H1 (cell line): ENCODE measurements around the gene PLK1. TPM values are rescaled to one million over a fixed set of nuclear protein-coding genes. Genes with fewer than 3 reads are reported as not detected.

Experiments used
- CTCF ChIA-PET: fragments of 300-600 bp; sonication (Branson Sonifier 250); formaldehyde crosslinking; loops from one replicate; lab custom pipeline; 2021; ENCODE audit not compliant: partially characterized antibody; lab: Charles Lee
- POLR2A ChIA-PET: fragments of 300-600 bp; sonication (Branson Sonifier 250); formaldehyde crosslinking; loops from one replicate; lab custom pipeline; 2021; ENCODE audit warnings: inconsistent platforms; ENCODE audit not compliant: partially characterized antibody; lab: Charles Lee
- DNase-seq, 2 experiments: peaks; one replicate each; pipeline versions ENCODE4 v3.0.0 to v3.0.0-alpha.2; 2010 to 2022; ENCODE audit warnings: low spot score in 2 of 2, low read depth in 1 of 2, mixed read lengths in 1 of 2
- FAIRE-seq: peaks from 2 replicates; lab custom pipeline; 2011; peaks lifted over from hg19 to GRCh38; lab: Jason Lieb, UNC
- H2AFZ ChIP-seq: 2 replicates; pipeline ENCODE4 v1.8.1; 2012; ENCODE audit warnings: low read length, inconsistent platforms
- H2AK5ac ChIP-seq: 2 replicates; pipeline ENCODE4 v1.6.1; 2013; ENCODE audit warnings: low read depth, low read length
- H2BK120ac ChIP-seq: replicated peaks from 2 replicates; pipeline ENCODE3; 2013; ENCODE audit warnings: low read depth, low read length, inconsistent platforms
- H2BK12ac ChIP-seq: 2 replicates; pipeline ENCODE4 v1.6.1; 2013; ENCODE audit warnings: low read depth, low read length
- H2BK15ac ChIP-seq: 2 replicates; pipeline ENCODE4 v1.6.1; 2013; ENCODE audit warnings: low read length
- H2BK20ac ChIP-seq: 2 replicates; pipeline ENCODE4 v1.6.1; 2013; ENCODE audit warnings: low read length
- H2BK5ac ChIP-seq: 2 replicates; pipeline ENCODE4 v1.6.1; 2013; ENCODE audit warnings: low read depth, low read length
- H3K14ac ChIP-seq: 2 replicates; pipeline ENCODE4 v1.6.1; 2013; ENCODE audit warnings: inconsistent platforms; ENCODE audit not compliant: insufficient read length
- H3K18ac ChIP-seq: 2 replicates; pipeline ENCODE4 v1.6.1; 2013; ENCODE audit warnings: low read length; ENCODE audit errors: extremely low read depth
- H3K23ac ChIP-seq: 2 replicates; pipeline ENCODE4 v1.6.1; 2013; ENCODE audit warnings: inconsistent platforms; ENCODE audit not compliant: insufficient read length
- H3K23me2 ChIP-seq: 2 replicates; pipeline ENCODE4 v1.6.1; 2013; ENCODE audit warnings: low read depth, low read length
- H3K27ac ChIP-seq: 2 replicates; pipeline ENCODE4 v1.6.1; 2011; ENCODE audit warnings: low read depth, low read length, inconsistent platforms
- H3K27me3 ChIP-seq, 4 experiments: replicated peaks in 1 of 4; 1 replicate in 1 of 4; 2 replicates in 3 of 4; pipeline versions ENCODE4 v1.6.1 to v1.8.1; 2011 to 2013; ENCODE audit warnings: low read length in 3 of 4, mild to moderate bottlenecking in 3 of 4, inconsistent platforms in 2 of 4, mixed read lengths in 2 of 4, moderate library complexity in 1 of 4; ENCODE audit not compliant: control insufficient read depth in 3 of 4, insufficient read depth in 3 of 4; ENCODE audit errors: extremely low read depth in 1 of 4
- H3K36me3 ChIP-seq, 4 experiments: 2 replicates each; pipeline versions ENCODE4 v1.6.1 to v1.8.1; 2011 to 2013; ENCODE audit warnings: mild to moderate bottlenecking in 4 of 4, low read length in 3 of 4, moderate library complexity in 2 of 4, control low read depth in 1 of 4, inconsistent platforms in 1 of 4; ENCODE audit not compliant: insufficient read depth in 4 of 4, control insufficient read depth in 2 of 4
- H3K4ac ChIP-seq: replicated peaks from 2 replicates; pipeline ENCODE3; 2013; ENCODE audit warnings: low read length, low read depth, mixed read lengths, inconsistent platforms; ENCODE audit not compliant: insufficient read length
- H3K4me1 ChIP-seq, 4 experiments: replicated peaks in 1 of 4; 1 replicate in 1 of 4; 2 replicates in 3 of 4; pipeline versions ENCODE4 v1.6.1 to v1.8.1; 2011 to 2013; ENCODE audit warnings: low read length in 3 of 4, inconsistent platforms in 2 of 4, mixed read lengths in 1 of 4; ENCODE audit not compliant: insufficient read depth in 4 of 4, control insufficient read depth in 3 of 4
- H3K4me2 ChIP-seq, 2 experiments: 2 replicates each; pipeline versions ENCODE4 v1.6.1 to v1.8.1; 2011 to 2013; ENCODE audit warnings: low read depth in 2 of 2, low read length in 2 of 2, control low read depth in 1 of 2, inconsistent platforms in 1 of 2, mild to moderate bottlenecking in 1 of 2; ENCODE audit not compliant: insufficient read depth in 1 of 2
- H3K4me3 ChIP-seq, 4 experiments: fragments of 200-600, 300-600 bp in 1 of 4; sonication (generic), shearing (Covaris generic), sonication (Bioruptor Twin) in 1 of 4; 2 replicates each; pipeline versions ENCODE4 v1.5.1 to v1.8.1; 2011 to 2016; ENCODE audit warnings: low read length in 4 of 4, low read depth in 3 of 4, control low read depth in 2 of 4, inconsistent platforms in 2 of 4, mild to moderate bottlenecking in 2 of 4, mixed read lengths in 1 of 4, moderate library complexity in 1 of 4; ENCODE audit not compliant: insufficient read depth in 2 of 4; ENCODE audit errors: extremely low read depth in 1 of 4
- H3K56ac ChIP-seq: replicated peaks from 2 replicates; pipeline ENCODE3; 2013; ENCODE audit warnings: low read depth, mild to moderate bottlenecking, mixed read lengths, low read length, inconsistent platforms; ENCODE audit not compliant: insufficient read length
- H3K79me1 ChIP-seq: 2 replicates; pipeline ENCODE4 v1.6.1; 2013; ENCODE audit warnings: low read depth, low read length, control low read depth
- H3K79me2 ChIP-seq, 2 experiments: 2 replicates each; pipeline versions ENCODE4 v1.6.1 to v1.8.1; 2012 to 2013; ENCODE audit warnings: low read length in 2 of 2, mild to moderate bottlenecking in 2 of 2, inconsistent platforms in 1 of 2; ENCODE audit not compliant: insufficient read depth in 2 of 2, control insufficient read depth in 1 of 2
- H3K9ac ChIP-seq, 4 experiments: replicated peaks in 1 of 4; 1 replicate in 1 of 4; 2 replicates in 3 of 4; pipeline versions ENCODE4 v1.6.1 to v1.8.1; 2011 to 2013; ENCODE audit warnings: low read depth in 3 of 4, low read length in 3 of 4, control low read depth in 2 of 4, mild to moderate bottlenecking in 2 of 4, moderate library complexity in 2 of 4, inconsistent platforms in 1 of 4; ENCODE audit errors: extremely low read depth in 1 of 4
- H3K9me3 ChIP-seq, 2 experiments: 2 replicates each; pipeline versions ENCODE4 v1.6.1 to v1.8.1; 2012 to 2013; ENCODE audit warnings: mild to moderate bottlenecking in 2 of 2, moderate library complexity in 2 of 2, control low read depth in 1 of 2, inconsistent platforms in 1 of 2, low read depth in 1 of 2, low read length in 1 of 2, mixed read lengths in 1 of 2; ENCODE audit not compliant: insufficient read depth in 2 of 2
- H4K20me1 ChIP-seq, 2 experiments: replicated peaks in 1 of 2; 2 replicates each; pipeline versions ENCODE3 to v1.8.1; 2011 to 2013; ENCODE audit warnings: inconsistent platforms in 2 of 2, low read length in 2 of 2, mild to moderate bottlenecking in 1 of 2; ENCODE audit not compliant: insufficient read depth in 2 of 2, control insufficient read depth in 1 of 2
- H4K5ac ChIP-seq: 2 replicates; pipeline ENCODE4 v1.6.1; 2013; ENCODE audit warnings: low read length, low read depth, mixed read lengths, inconsistent platforms; ENCODE audit not compliant: insufficient read length
- H4K8ac ChIP-seq: 2 replicates; pipeline ENCODE4 v1.8.0; 2013; ENCODE audit warnings: mild to moderate bottlenecking, moderate library complexity, low read length, inconsistent platforms; ENCODE audit not compliant: insufficient read depth; ENCODE audit errors: extremely low read depth
- H4K91ac ChIP-seq: replicated peaks from 2 replicates; pipeline ENCODE3; 2013; ENCODE audit warnings: low read length, mixed read lengths, inconsistent platforms; ENCODE audit not compliant: insufficient read length
- CBX8 ChIP-seq: fragments of 300-800, 300-1000 bp; sonication (generic); IDR thresholded peaks from 2 replicates; pipeline ENCODE4 v1.7.1; 2016; ENCODE audit warnings: low read depth, low read length, borderline replicate concordance
- CTBP2 ChIP-seq: IDR thresholded peaks from 2 replicates; pipeline ENCODE4 v1.7.0; 2011; ENCODE audit warnings: borderline replicate concordance, mild to moderate bottlenecking, moderate library complexity, mixed read lengths, low read length; ENCODE audit not compliant: insufficient read depth, insufficient read length
- MAFK ChIP-seq: IDR thresholded peaks from 2 replicates; pipeline ENCODE4 v1.6.1; 2012; ENCODE audit warnings: low read depth, mild to moderate bottlenecking, improper control_type of control experiment, low read length
- POLR2A ChIP-seq, 2 experiments: IDR thresholded peaks; 1 replicate in 1 of 2; 2 replicates in 1 of 2; pipeline ENCODE4 v1.6.1; 2011; ENCODE audit warnings: low read depth in 2 of 2, low read length in 2 of 2, mild to moderate bottlenecking in 2 of 2; ENCODE audit errors: control extremely low read depth in 1 of 2
- SIRT6 ChIP-seq: IDR thresholded peaks from one replicate; pipeline ENCODE4 v1.7.1; 2012; ENCODE audit warnings: low read length, inconsistent platforms
- SIX5 ChIP-seq: IDR thresholded peaks from 2 replicates; pipeline ENCODE4 v1.6.1; 2011; ENCODE audit warnings: mild to moderate bottlenecking, low read depth, low read length
- SRF ChIP-seq: IDR thresholded peaks from 2 replicates; pipeline ENCODE4 v1.6.1; 2011; ENCODE audit warnings: mild to moderate bottlenecking, low read depth, low read length, moderate library complexity
- WGBS, 2 experiments: shearing (Covaris generic) in 1 of 2; methylation state at CpG; one replicate each; pipeline versions ENCODE4 v1.1.6 to v1.1.7; 2013 to 2015; ENCODE audit warnings: low lambda C conversion rate in 2 of 2, mixed read lengths in 2 of 2, inconsistent platforms in 1 of 2, low coverage in 1 of 2, missing lambda C conversion rate in 1 of 2; ENCODE audit not compliant: insufficient replicate concordance in 2 of 2, insufficient coverage in 1 of 2, insufficient read length in 1 of 2; ENCODE audit errors: extremely low coverage in 1 of 2, missing lambda C conversion rate in 1 of 2; 5-methylcytosine and 5-hydroxymethylcytosine counted together
- polyA plus RNA-seq, 7 experiments: library from polyadenylated mRNA; depleted of rRNA in 3 of 7; stranded (reverse) in 5 of 7; unstranded in 2 of 7; fragments of >200 nt in 5 of 7; fragments of 200-250 nt in 2 of 7; gene quantifications; 1 replicate in 5 of 7; 2 replicates in 1 of 7; 4 replicates in 1 of 7; pipeline versions ENCODE4 v1.2.1 to v1.2.3, GENCODE V29; 2011 to 2013; ENCODE audit warnings: missing spikeins in 2 of 7, mixed read lengths in 2 of 7
- total RNA-seq: library from RNA; stranded (reverse); fragmentation: NEBNext Ultra II Directional; extraction: Animal tissue kit (Norgen Biotek cat#: 25700); gene quantifications from 2 replicates; pipeline ENCODE4 v1.2.1, GENCODE V29; 2021

Gene PLK1
- total and polyA plus RNA-seq, 2 of the 8 experiments (the other 6 are each of a cell fraction or from before 2014, with no cell fraction given), result 127 to 139 TPM

- no peak overlapping the region for H2BK20ac ChIP-seq
- no peak overlapping the region for H3K56ac ChIP-seq
- H2BK15ac ChIP-seq, result no peak overlapping the region
- no peak overlapping the region for H2BK5ac ChIP-seq
- DNase-seq (no peak), FAIRE-seq (no peak)
- H3K4me1 ChIP-seq, result peaks cover 0 to 5% (median 3%) of the 10 kb centered on the region in 4 experiments; a peak in 5 of 7 replicates
- H3K9me3 ChIP-seq, result no peaks in the 10 kb centered on the region
- H4K20me1 ChIP-seq, result no peaks in the 10 kb centered on the region
- no peak overlapping the region for H4K8ac ChIP-seq
- no peaks in the 10 kb centered on the region for H3K23me2 ChIP-seq
- ChIA-PET CTCF (no interaction called here), POLR2A (interaction anchor here (0.7 to 1.4 kb wide), 2 partner anchors 9 to 62 kb away, joined by 3 to 5 read pairs; partner anchors contain the start of genes DCTN5 and PALB2)
- H4K91ac ChIP-seq, result no peak overlapping the region
- H3K23ac ChIP-seq, result no peak overlapping the region
- H3K4me2 ChIP-seq, result no peak overlapping the region
- H3K79me2 ChIP-seq, result no peaks in the 10 kb centered on the region
- H3K18ac ChIP-seq, result no peak overlapping the region
- no peak overlapping the region for H3K27ac ChIP-seq
- H3K27me3 ChIP-seq, result no peaks in the 10 kb centered on the region
- H2AK5ac ChIP-seq, result no peak overlapping the region
- no peak overlapping the region for H4K5ac ChIP-seq
- H3K4ac ChIP-seq, result no peak overlapping the region
- H3K14ac ChIP-seq, result no peak overlapping the region
- H3K36me3 ChIP-seq, result no peaks in the 10 kb centered on the region
- no peak overlapping the region for H2BK120ac ChIP-seq
- no peak overlapping the region for H2BK12ac ChIP-seq
- no peaks in the 10 kb centered on the region for H3K79me1 ChIP-seq
- no peak overlapping the region for H2AFZ ChIP-seq
- TF ChIP-seq CTBP2, result no peak
- no peak for TF ChIP-seq SRF
- TF ChIP-seq MAFK, result no peak
- TF ChIP-seq CBX8, result no peak
- no peak for TF ChIP-seq POLR2A (IDR thresholded peaks at IDR 0.05; ENCODE audit: control extremely low read depth in 1 of 2, low read depth in 2 of 2, low read length in 2 of 2)
- TF ChIP-seq SIX5, result no peak
- no peak for TF ChIP-seq SIRT6
- no peak overlapping the region for H3K9ac ChIP-seq
- no peak overlapping the region for H3K4me3 ChIP-seq
- WGBS, 2 experiments, result 77 to 100% methylated on average over 1 to 2 of the region's 2 CpGs
Measured at GRCh38 chr16:23702951-23703350, 24.3 kb downstream of the PLK1 start.
